GM18909 (cell line): ENCODE results near the gene SLITRK2.

Experiments
- ATAC-seq: cut with Tn5 transposase; IDR thresholded peaks from one replicate; pipeline ENCODE4 v1.9.1; 2021; ENCODE audit warnings: mild to moderate bottlenecking; ENCODE audit not compliant: unreplicated experiment, poor library complexity

The SLITRK2 gene

GRCh38 chrX:145817331-145818185 lies at the start of gene SLITRK2:
SLITRK2 (plus strand) TSS chrX:145817829; CDS start chrX:145822426, 4,597 bp downstream.
- ATAC-seq = no peak

DNA sequence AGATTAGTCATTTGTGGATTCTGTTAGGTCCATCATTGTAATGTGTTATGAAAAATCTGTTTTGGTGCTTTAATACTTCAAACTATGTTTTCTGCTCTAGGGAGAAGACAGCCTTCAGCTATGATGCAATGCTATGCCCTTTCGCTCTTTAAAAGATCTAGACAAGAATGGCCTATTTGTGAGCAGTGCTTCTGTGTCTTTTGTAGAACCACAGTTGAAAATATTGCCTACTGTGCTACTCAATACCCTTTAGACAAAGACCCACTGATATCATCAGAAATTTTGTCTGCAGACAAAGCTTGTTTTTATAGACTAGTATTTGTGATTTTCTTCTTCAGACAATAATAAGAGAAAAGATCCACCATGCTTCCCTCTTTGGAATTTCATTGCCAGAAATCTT lies 44.6 kb upstream of the SLITRK2 start:
- no peak for ATAC-seq

- ATAC-seq = no peak
Observed at GRCh38 chrX:145792281-145792680, 25.3 kb upstream of the SLITRK2 start.

- no peak for ATAC-seq
Observed at GRCh38 chrX:145803508-145803907, 14.1 kb upstream of the SLITRK2 start.

- ATAC-seq = no peak
Observed at GRCh38 chrX:145813081-145813480, 4.5 kb upstream of the SLITRK2 start.

DNA sequence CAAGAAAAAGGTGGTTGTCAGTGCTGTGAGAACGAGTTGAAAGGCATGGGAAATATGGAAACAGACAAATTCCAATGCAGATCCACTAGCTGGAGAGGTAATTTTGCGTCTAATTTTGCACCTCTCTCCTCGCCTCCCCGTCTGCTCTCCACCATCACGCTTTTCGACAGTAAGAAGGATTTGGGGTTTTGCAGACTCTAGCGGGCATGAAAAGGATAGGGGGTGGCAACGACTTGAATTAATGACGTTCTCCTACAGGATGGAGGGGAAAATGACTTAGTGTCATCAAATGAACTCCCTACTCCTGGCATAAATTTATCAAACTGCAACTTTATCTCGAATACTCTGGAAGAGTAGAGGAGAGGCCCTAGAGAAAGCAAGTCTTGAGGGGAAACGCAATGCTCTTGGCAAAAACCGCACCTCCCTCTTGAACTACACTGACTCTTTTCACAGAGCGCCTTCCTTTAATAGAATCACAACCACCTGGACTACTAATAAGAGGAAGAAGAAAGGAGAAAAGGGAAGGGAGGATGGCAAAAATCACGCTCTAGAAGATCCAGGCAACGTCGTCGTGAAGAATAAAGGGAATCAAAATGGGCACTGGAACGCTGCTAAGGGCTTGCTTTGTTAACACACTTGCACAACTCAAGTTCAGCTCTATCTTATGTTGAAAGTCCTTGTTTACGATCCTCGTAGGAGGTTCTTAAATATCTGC lies 871 bp upstream of the SLITRK2 start:
- no peak for ATAC-seq

- no peak for ATAC-seq
Observed at GRCh38 chrX:145818186-145819113, 821 bp downstream of the SLITRK2 start.

DNA sequence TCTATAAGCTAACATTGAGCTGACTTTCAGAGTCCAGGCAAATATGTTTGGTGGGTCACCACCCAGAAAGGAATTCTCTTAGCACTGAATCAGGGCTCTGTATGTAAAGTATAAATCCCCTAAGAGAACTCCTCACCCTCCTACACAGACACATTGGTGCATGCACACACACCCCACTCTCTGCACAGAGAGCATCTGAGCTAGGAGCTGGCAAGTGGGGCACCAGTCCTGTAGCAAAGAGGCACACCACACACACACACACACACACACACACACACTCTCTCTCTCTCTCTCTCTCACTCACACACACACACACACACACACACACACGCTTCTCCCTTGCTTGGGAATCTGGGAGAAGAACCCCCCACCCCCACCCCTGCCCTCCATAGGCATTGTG lies 3.2 kb downstream of the SLITRK2 start:
- ATAC-seq = no peak

DNA sequence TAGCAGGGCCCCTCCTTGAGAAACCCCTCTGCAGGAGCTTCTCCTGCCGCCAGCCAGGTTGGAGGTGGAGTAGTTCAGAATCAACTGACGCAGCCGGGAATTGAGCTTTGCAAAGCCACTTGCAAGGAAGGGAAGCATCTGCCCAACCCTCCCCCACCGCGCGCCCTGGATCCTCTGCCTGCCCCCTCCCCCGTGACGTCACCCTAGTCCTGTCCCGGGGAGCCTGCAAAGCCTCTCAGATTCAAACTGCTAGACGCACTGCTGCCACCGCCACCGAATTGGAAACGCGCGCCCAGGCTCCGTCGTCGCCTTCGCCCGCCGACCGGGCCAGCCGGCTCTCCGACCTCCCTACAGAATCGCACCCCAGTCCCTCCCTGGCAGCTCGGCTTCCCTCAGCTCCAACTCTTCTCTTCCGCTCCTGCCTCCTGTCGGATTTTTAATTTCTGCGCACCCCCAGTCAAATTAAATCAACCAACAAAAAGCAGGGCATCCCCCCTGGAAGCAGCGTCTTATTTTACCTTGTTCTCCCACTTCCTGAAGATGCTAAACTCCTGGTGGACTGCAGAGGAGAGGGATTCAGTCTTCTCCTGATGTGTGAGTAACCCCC lies 3.8 kb downstream of the SLITRK2 start:
- no peak for ATAC-seq

DNA sequence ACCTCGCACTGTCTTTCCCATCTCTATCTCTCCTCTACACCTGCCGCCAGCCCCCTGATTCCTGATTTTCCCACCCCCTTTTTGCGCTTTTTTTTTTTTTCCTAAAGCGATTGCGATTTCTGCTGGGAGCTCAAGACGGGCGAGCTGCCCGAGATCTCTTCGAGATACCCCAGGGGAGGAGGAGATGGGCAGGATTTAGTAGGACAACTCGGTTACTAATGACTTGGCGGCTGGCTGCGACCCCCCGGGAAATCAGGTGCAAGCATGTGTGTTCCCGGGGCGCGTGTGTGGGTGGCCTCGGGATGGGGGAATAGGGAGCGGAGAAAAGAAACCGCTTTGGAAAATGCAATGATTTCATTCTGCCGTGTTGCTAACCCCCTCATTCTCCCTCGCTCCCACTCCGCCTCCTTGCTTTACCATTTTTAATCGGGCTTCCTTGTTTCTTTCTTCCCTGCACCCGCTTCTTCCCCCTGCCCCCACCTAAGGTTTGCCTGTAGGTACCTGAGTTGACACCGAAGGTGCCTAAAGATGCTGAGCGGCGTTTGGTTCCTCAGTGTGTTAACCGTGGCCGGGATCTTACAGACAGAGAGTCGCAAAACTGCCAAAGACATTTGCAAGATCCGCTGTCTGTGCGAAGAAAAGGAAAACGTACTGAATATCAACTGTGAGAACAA lies 4.4 kb downstream of the SLITRK2 start:
- no peak for ATAC-seq

GRCh38 chrX:145823132-145823531 lies 5.5 kb downstream of the SLITRK2 start:
- no peak for ATAC-seq

DNA sequence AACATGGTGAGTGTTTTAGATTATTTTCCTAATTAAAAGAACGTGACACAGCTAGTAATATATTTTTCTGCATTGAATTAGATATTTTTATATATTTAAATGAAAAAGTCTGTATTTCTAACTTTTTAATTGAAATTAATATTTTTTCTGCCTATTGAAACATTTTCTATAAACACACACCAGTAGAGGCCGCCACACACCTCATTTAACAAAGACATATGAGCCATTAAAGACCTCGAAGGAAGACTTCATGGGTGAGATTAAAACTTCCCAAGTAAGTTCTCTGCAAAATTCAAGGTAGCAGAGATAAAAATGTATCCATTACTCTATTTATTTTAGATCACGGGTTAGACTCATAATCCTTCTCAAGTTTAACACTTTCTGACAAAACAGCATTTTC lies 8.3 kb downstream of the SLITRK2 start:
- ATAC-seq = no peak

DNA sequence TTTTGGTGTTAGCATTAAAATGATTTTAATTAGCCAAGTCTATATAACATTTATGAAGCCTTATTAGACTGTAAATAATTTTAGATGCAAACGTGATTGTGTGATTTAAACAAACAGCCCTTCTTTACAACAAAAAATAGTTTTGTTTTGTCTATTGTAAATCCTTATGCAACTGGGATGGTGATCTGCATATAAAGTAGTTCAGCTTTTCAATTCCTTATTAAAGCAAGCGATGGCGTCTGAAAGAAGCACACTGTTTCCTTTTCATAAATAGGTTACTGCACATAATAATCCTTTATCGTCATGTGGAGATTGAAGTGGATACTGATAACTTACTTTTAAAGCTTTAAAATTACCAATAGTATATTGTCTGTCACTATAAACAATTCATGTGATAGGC lies 8.8 kb downstream of the SLITRK2 start:
- no peak for ATAC-seq

DNA sequence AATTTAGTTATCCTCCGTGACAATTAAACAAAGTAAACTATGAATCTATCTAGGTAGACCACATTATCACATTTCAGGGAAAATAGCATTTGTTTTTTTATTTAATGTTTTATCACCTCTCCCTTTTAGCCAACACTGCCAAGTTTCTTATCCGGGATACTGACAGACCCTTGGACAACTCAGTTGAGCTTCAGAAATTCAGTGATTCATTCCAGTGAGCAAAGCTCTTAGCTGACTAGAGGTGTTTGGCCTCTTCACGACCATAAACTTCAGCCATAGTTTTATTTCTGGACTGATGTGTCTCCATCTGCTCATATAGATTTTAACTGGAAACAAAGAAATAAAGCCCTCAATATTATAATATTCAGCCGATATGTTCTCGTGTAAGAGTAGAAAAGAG lies 15.2 kb downstream of the SLITRK2 start:
- no peak for ATAC-seq

DNA sequence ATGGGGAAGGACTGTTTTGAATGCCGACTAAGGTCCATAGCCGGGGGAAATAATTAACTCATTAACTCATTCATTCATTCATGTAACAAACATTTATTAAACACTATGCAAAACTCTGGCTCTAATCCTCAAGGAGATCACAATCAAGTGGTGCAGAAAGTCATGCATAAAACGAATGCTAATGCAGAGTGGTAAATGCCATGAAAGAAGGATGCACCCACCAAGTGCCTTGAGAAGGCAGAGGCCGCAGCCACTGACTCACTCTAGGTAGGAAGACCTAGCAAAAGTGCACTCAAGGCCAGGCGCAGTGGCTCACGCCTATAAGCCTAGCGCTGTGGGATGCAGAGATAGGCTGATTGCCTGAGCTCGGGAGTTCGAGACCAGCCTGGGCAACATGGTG lies 22.9 kb downstream of the SLITRK2 start:
- no peak for ATAC-seq

GRCh38 chrX:145843146-145843904 lies 25.7 kb downstream of the SLITRK2 start:
- no peak for ATAC-seq

DNA sequence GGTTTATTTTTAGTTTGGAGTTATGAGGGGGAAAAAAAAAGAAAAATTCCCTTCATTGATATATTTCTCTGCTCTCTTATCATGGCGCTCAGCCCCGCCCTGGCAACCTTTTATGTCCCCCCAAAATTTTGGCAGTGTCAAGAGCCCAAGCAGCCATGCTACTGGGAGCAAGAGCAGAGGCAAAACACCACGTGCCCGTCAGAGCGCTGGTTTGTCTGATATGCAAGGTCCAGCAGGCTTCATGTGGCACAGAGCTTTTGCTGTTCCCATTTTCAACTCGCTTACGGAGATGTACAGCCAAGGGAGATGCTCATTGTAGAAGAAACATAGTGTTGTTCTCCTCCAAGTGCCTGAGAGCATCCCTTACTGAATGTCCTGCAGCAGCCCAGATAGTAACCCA lies 27.3 kb downstream of the SLITRK2 start:
- ATAC-seq = no peak

DNA sequence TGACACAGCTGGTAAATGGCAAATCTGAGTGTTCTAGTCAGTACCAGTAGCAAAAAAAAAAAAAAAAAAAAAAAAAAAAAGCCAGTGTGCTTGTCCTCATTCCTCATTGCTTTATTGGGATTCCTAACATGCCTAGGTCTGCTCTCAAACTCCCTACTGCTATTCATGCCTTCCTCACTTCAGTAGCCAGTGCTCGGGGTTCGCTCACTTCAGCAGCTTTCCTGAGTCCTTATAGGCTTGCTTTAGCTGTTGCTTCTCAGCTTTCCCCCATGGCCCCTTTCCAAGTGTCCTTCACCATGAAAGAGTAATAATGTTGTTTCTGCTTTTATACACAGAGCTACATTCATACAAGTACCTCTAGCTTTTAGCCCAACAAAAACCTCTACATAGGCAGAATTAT lies 30.8 kb downstream of the SLITRK2 start:
- no peak for ATAC-seq

- ATAC-seq = no peak
Observed at GRCh38 chrX:145848857-145849256, 31.2 kb downstream of the SLITRK2 start.
